ENCODE data around the gene GCK.

DNA sequence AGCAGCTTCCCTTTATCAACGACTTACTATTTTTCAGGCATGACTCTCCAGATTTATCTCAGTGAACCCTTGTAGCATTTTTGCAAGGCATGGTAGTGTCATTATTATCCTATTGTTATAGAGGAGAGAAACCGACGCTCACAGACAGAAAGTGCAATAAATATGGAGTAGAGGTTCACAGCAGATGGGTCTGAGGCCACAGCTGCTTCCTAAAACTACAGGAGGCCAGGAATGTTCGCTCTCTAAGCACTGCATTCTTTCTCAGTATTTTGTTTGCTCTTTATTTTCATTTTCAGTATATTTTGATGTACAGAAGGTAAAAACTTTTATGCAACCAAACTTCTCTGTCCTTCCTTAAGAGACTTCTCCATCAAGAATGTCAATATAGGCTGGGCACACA lies 89.6 kb downstream of the GCK start:
- TF ChIP-seq CTCF (conservative IDR thresholded peaks at IDR 0.05; ENCODE audit: low read depth, low read length) (no peak), EZH2 (IDR thresholded peaks at IDR 0.05; ENCODE audit: borderline replicate concordance, low read depth, low read length, poor library complexity, severe bottlenecking) (no peak)
